ENCODE data around the gene MYBPH. TPM values are rescaled to one million over a fixed set of nuclear protein-coding genes. Genes with fewer than 3 reads are reported as not detected.

The MYBPH gene
- total and polyA plus RNA-seq, 2 of the 13 experiments (the other 11 are each of a cell fraction or from before 2014, with no cell fraction given), result not detected

DNA sequence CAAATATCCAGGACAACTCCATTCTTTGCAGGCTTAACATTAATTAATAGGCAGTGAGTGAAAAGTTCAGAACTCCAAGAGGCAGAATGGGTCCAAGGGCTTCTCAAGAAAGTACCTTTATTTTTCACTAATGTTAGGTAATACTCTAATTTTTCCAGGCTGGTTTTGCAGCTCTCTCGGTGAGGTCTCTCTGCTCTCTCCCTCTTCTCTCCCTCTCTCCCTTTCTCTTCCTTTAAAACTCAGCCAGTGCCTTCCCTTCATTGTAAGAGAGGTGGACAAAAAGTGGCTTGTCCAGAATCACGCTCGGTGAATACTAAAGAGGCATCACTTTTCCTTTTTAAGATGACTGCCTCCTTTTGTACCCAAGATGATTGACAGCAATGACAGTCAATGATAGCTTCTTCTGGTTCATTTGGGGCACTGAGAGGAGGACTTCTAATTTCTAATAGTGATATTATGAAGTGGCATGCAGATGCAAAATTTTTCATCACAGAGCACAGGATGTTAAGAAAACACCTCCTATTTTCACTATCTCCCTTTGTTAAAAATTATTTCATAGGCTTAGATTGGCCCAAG is 12.2 kb upstream of the MYBPH start:
- Histone ChIP-seq H3K9me3 (ENCODE audit: low read length) (no peaks in the 10 kb centered on the region), H4K20me1 (ENCODE audit: insufficient read depth, low read length) (no peaks in the 10 kb centered on the region), H3K9ac (ENCODE audit: insufficient read depth, low read depth, low read length) (no peak overlapping the region), H3K36me3 (replicated peaks in 1 of 2; ENCODE audit: control insufficient read depth in 1 of 2, insufficient read depth in 2 of 2, low read length in 2 of 2) (no peaks in the 10 kb centered on the region), H3K4me2 (ENCODE audit: low read depth, low read length) (no peak overlapping the region), H3K27me3 (ENCODE audit: control insufficient read depth in 1 of 2, insufficient read depth in 2 of 2, low read length in 2 of 2) (peaks cover 0 to 18% of the 10 kb centered on the region in 2 experiments; a peak in 3 of 5 replicates), H3K27ac (ENCODE audit: extremely low read length, insufficient read depth, low read length) (no peak overlapping the region), H3K4me1 (ENCODE audit: insufficient read depth, low read length) (no peaks in the 10 kb centered on the region), H2AFZ (ENCODE audit: low read length) (no peak overlapping the region), H3K4me3 (replicated peaks in 1 of 3; ENCODE audit: insufficient read depth in 1 of 3, low read depth in 2 of 3, low read length in 3 of 3) (no peak overlapping the region), H3K79me2 (ENCODE audit: insufficient read depth, low read length) (no peaks in the 10 kb centered on the region)
- intact Hi-C loops (cut with micrococcal nuclease; ENCODE audit: unreplicated experiment) (no loop called here), in situ Hi-C loops (cut with HindIII; ENCODE audit: extremely low pct_ligation_motif_present, low pct_unique_long_range_greater_than_20kb) (no loop called here)
- no peak for ATAC-seq
- WGBS (ENCODE audit: low lambda C conversion rate), result 72% methylated on average over 3 of the region's 3 CpGs
- DNase-seq (ENCODE audit: low spot score), result no peak
- no TSS peak for BruUV-seq (replicated peaks)
- FAIRE-seq, result no peak
- POLR2A ChIA-PET, result no interaction called here
- CTCF ChIA-PET (ENCODE audit: low intra/inter-chr PET ratio, low total read pairs), result no interaction called here
- TF ChIP-seq SAFB2 (CRISPR knock-in tag; IDR thresholded peaks at IDR 0.05; ENCODE audit: borderline replicate concordance, low read depth) (no peak), ETV6 (CRISPR knock-in tag; conservative IDR thresholded peaks at IDR 0.05) (no peak), ZNF674 (CRISPR knock-in tag; IDR thresholded peaks at IDR 0.05; ENCODE audit: low read depth) (no peak), KLF11 (CRISPR knock-in tag; IDR thresholded peaks at IDR 0.05) (no peak), ZNF282 (IDR thresholded peaks at IDR 0.05; ENCODE audit: partially characterized antibody) (no peak), HOXD1 (CRISPR knock-in tag; IDR thresholded peaks at IDR 0.05) (no peak), BRD4 (CRISPR knock-in tag; IDR thresholded peaks at IDR 0.05) (no peak), ZNF30 (CRISPR knock-in tag; IDR thresholded peaks at IDR 0.05) (no peak), ZKSCAN5 (CRISPR knock-in tag; IDR thresholded peaks at IDR 0.05) (no peak), SPEN (CRISPR knock-in tag; IDR thresholded peaks at IDR 0.05; ENCODE audit: low read depth) (no peak), CTCF (CRISPR knock-in tag; IDR thresholded peaks at IDR 0.05) (no peak), ZNF577 (CRISPR knock-in tag; IDR thresholded peaks at IDR 0.05; ENCODE audit: borderline replicate concordance, low read depth) (no peak), SRSF1 (optimal IDR thresholded peaks at IDR 0.05; ENCODE audit: low read depth, low read length) (no peak), HHEX (CRISPR knock-in tag; IDR thresholded peaks at IDR 0.05) (no peak), ZNF329 (CRISPR knock-in tag; IDR thresholded peaks at IDR 0.05; ENCODE audit: low read depth) (no peak)
- TF ChIP-seq, protein P1, sequence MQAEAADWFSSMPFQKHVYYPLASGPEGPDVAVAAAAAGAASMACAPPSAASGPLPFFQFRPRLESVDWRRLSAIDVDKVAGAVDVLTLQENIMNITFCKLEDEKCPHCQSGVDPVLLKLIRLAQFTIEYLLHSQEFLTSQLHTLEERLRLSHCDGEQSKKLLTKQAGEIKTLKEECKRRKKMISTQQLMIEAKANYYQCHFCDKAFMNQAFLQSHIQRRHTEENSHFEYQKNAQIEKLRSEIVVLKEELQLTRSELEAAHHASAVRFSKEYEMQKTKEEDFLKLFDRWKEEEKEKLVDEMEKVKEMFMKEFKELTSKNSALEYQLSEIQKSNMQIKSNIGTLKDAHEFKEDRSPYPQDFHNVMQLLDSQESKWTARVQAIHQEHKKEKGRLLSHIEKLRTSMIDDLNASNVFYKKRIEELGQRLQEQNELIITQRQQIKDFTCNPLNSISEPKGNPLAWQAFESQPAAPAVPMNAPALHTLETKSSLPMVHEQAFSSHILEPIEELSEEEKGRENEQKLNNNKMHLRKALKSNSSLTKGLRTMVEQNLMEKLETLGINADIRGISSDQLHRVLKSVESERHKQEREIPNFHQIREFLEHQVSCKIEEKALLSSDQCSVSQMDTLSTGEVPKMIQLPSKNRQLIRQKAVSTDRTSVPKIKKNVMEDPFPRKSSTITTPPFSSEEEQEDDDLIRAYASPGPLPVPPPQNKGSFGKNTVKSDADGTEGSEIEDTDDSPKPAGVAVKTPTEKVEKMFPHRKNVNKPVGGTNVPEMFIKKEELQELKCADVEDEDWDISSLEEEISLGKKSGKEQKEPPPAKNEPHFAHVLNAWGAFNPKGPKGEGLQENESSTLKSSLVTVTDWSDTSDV (CRISPR knock-in tag; IDR thresholded peaks at IDR 0.05), result no peak
- TF ChIP-seq, protein P2, sequence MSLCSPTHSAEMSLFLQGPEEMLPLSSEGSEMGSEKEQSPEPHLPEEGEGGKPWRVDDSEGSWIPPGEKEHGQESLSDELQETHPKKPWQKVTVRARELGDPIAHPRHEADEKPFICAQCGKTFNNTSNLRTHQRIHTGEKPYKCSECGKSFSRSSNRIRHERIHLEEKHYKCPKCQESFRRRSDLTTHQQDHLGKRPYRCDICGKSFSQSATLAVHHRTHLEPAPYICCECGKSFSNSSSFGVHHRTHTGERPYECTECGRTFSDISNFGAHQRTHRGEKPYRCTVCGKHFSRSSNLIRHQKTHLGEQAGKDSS (CRISPR knock-in tag; IDR thresholded peaks at IDR 0.05; ENCODE audit: borderline replicate concordance, low read depth), result no peak
- TF ChIP-seq, protein P3, sequence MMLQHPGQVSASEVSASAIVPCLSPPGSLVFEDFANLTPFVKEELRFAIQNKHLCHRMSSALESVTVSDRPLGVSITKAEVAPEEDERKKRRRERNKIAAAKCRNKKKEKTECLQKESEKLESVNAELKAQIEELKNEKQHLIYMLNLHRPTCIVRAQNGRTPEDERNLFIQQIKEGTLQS (CRISPR knock-in tag; IDR thresholded peaks at IDR 0.05), result no peak
- TF ChIP-seq, protein P4, sequence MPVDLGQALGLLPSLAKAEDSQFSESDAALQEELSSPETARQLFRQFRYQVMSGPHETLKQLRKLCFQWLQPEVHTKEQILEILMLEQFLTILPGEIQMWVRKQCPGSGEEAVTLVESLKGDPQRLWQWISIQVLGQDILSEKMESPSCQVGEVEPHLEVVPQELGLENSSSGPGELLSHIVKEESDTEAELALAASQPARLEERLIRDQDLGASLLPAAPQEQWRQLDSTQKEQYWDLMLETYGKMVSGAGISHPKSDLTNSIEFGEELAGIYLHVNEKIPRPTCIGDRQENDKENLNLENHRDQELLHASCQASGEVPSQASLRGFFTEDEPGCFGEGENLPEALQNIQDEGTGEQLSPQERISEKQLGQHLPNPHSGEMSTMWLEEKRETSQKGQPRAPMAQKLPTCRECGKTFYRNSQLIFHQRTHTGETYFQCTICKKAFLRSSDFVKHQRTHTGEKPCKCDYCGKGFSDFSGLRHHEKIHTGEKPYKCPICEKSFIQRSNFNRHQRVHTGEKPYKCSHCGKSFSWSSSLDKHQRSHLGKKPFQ (CRISPR knock-in tag; IDR thresholded peaks at IDR 0.05; ENCODE audit: insufficient replicate concordance), result no peak

Measured in HepG2 (cell line).